GM19193 (cell line): ENCODE measurements around the gene SLC36A3.

Experiments
- POLR2A ChIP-seq: IDR thresholded peaks from 4 replicates; pipeline ENCODE4 v1.6.1; 2011; ENCODE audit not compliant: insufficient read depth, insufficient read length; ENCODE audit errors: extremely low read depth

The SLC36A3 gene

GRCh38 chr5:151303666-151304065 lies at the start of gene SLC36A3:
Gene SLC36A3 (minus strand): TSS chr5:151303766. CDS start chr5:151303354, 412 bp downstream.
- TF ChIP-seq POLR2A = no peak

GRCh38 chr5:151351671-151352070 lies 48.1 kb upstream of the SLC36A3 start:
- no peak for TF ChIP-seq POLR2A

- TF ChIP-seq POLR2A = no peak
Measured at GRCh38 chr5:151348789-151349188, 45.2 kb upstream of the SLC36A3 start.

- no peak for TF ChIP-seq POLR2A
Measured at GRCh38 chr5:151347369-151347768, 43.8 kb upstream of the SLC36A3 start, which contains the start of gene SLC36A2. Gene SLC36A2 (minus strand): TSS chr5:151347559. CDS start chr5:151347460, 99 bp downstream.

- TF ChIP-seq POLR2A = no peak
Measured at GRCh38 chr5:151345808-151346478, 42.4 kb upstream of the SLC36A3 start.

GRCh38 chr5:151345187-151345807 lies 41.7 kb upstream of the SLC36A3 start:
- TF ChIP-seq POLR2A = no peak

- no peak for TF ChIP-seq POLR2A
Measured at GRCh38 chr5:151344088-151344487, 40.5 kb upstream of the SLC36A3 start.

GRCh38 chr5:151340004-151340403 lies 36.4 kb upstream of the SLC36A3 start:
- no peak for TF ChIP-seq POLR2A

GRCh38 chr5:151338734-151339133 lies 35.2 kb upstream of the SLC36A3 start:
- TF ChIP-seq POLR2A = no peak

- no peak for TF ChIP-seq POLR2A
Measured at GRCh38 chr5:151332857-151333256, 29.3 kb upstream of the SLC36A3 start.

GRCh38 chr5:151328734-151329133 lies 25.2 kb upstream of the SLC36A3 start:
- TF ChIP-seq POLR2A = no peak

- no peak for TF ChIP-seq POLR2A
Measured at GRCh38 chr5:151327585-151327984, 24.0 kb upstream of the SLC36A3 start.

GRCh38 chr5:151326266-151326665 lies 22.7 kb upstream of the SLC36A3 start:
- TF ChIP-seq POLR2A = no peak

GRCh38 chr5:151320481-151320880 lies 16.9 kb upstream of the SLC36A3 start:
- TF ChIP-seq POLR2A = no peak

- no peak for TF ChIP-seq POLR2A
Measured at GRCh38 chr5:151318850-151319732, 15.5 kb upstream of the SLC36A3 start.
